ENCODE results near the gene BPHL.
"Not testable (repeated sequence)": the region's sequence is repeated elsewhere in the genome, so short reads cannot be mapped to it uniquely, and the experiment has no call there.

Gene BPHL

GRCh38 chr6:3157131-3157933 is 38.8 kb downstream of the BPHL start, which contains the start of gene TUBB2A:
Gene TUBB2A, minus strand, starts transcription at chr6:3157544. Its CDS starts 81 bp downstream, at chr6:3157463.
- DNase-seq = peak; percentile 79 to 94

GRCh38 chr6:3159805-3160781 is 41.6 kb downstream of the BPHL start:
- DNase-seq = peak in 1 of 2 donors; percentile 32

GRCh38 chr6:3162067-3162497 is 43.6 kb downstream of the BPHL start:
- no peak for DNase-seq

GRCh38 chr6:3162565-3163247 is 44.2 kb downstream of the BPHL start:
- DNase-seq = peak; percentile 48 to 52

- DNase-seq = peak; percentile 59 to 61
Observed at GRCh38 chr6:3163248-3163594, 44.7 kb downstream of the BPHL start.

GRCh38 chr6:3164388-3164787 is 45.9 kb downstream of the BPHL start:
- DNase-seq = no peak

- DNase-seq = peak; percentile 94
Observed at GRCh38 chr6:3165631-3166534, 47.4 kb downstream of the BPHL start.

- not testable (repeated sequence) for DNase-seq
Observed at GRCh38 chr6:3166535-3167225, 48.2 kb downstream of the BPHL start.

GRCh38 chr6:3168046-3168445 is 49.5 kb downstream of the BPHL start:
- DNase-seq = not testable (repeated sequence)

- DNase-seq = not testable (repeated sequence)
Observed at GRCh38 chr6:3170676-3171075, 52.2 kb downstream of the BPHL start.

- not testable (repeated sequence) for DNase-seq
Observed at GRCh38 chr6:3171313-3172175, 53.0 kb downstream of the BPHL start.

- DNase-seq = not testable (repeated sequence)
Observed at GRCh38 chr6:3172789-3173188, 54.3 kb downstream of the BPHL start.

- not testable (repeated sequence) for DNase-seq
Observed at GRCh38 chr6:3173636-3174089, 55.2 kb downstream of the BPHL start.

GRCh38 chr6:3175715-3176402 is 57.3 kb downstream of the BPHL start:
- no peak for DNase-seq

GRCh38 chr6:3176562-3177355 is 58.2 kb downstream of the BPHL start:
- DNase-seq = peak; percentile 71 to 82

GRCh38 chr6:3178666-3179065 is 60.2 kb downstream of the BPHL start:
- not testable (repeated sequence) for DNase-seq

- not testable (repeated sequence) for DNase-seq
Observed at GRCh38 chr6:3179945-3180344, 61.4 kb downstream of the BPHL start.

- no peak for DNase-seq
Observed at GRCh38 chr6:3181105-3181504, 62.6 kb downstream of the BPHL start.
